ENCODE measurements around the gene PGLYRP2.
A peak's percentile ranks its signal among the peaks of the same experiment; 100 is the strongest.

PGLYRP2 gene

DNA sequence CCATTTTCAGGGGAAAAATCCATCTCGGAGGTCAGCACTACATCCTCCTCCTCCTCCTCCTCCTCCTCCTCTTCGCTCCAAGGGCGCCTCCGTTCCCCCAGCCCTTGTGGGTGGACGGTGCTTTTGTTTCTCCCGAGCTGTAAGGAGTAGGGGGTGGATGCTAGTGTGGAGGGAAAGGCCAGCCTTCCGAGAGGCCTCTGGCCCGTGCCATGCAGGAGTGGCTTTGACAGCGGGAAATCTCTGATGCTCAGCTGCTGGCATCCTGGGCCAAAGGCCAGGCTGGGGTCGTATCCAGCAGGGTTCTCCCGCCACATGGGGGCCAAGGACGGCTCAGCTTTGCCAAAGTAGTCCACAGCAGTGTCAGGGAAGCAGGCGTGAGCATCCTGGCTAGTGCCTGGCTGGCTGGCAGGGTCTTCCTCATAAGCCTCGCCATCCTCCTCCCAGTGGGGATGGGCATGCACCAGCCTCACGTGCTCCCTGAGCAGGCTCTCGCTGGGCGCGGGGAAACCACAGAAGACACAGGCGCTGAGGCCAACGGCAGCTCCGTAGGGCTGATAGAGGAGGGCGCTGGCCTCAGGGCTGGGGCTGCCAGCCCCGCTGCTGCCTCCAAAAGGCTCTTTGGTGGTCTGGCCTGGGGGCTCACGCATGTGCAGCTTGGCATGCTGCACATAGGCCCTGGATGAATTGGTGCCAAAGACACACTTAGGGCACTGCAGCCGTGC lies 40.1 kb downstream of the PGLYRP2 start:
- DNase-seq (ENCODE audit: low spot score) = no peak

DNA sequence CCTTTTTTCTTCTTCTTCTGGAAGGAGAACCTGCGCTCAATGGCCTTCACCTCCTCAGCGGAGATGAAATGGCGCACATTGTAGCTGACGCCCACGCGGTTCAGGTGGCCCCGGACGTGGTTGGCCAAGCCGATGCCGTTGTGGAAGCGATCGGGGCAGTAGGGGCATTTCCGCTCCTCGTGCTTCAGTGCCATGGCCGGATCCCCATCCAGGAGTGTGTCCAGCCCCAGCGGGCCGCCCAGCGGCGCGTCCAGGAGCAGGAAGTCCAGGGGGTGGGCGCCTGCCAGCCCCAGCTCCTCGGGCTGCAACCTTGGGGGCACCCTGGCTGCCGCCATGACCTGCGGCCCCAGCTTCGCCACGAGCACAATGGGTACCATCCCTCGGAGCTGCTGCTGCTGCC lies 40.7 kb downstream of the PGLYRP2 start:
- DNase-seq (ENCODE audit: low spot score) = no peak

DNA sequence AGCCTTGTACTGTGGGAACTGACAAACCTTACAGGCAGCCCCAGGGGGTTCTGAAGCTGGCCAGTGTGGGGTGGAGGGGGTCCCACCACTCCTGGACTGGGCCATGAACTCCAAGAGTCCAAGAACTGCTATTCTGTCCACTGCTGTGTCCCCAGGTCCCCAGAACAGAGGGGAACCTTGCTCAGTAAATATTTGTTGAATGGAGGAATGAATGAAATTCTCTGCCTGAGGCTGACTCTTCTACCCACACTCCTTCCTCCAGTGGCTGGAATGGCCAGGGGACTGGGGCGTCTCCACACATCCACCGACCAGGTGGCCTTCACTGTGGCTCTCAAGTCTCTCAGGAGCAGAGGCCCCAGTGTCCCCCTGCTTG lies 41.2 kb downstream of the PGLYRP2 start:
- DNase-seq (ENCODE audit: low spot score) = no peak

DNA sequence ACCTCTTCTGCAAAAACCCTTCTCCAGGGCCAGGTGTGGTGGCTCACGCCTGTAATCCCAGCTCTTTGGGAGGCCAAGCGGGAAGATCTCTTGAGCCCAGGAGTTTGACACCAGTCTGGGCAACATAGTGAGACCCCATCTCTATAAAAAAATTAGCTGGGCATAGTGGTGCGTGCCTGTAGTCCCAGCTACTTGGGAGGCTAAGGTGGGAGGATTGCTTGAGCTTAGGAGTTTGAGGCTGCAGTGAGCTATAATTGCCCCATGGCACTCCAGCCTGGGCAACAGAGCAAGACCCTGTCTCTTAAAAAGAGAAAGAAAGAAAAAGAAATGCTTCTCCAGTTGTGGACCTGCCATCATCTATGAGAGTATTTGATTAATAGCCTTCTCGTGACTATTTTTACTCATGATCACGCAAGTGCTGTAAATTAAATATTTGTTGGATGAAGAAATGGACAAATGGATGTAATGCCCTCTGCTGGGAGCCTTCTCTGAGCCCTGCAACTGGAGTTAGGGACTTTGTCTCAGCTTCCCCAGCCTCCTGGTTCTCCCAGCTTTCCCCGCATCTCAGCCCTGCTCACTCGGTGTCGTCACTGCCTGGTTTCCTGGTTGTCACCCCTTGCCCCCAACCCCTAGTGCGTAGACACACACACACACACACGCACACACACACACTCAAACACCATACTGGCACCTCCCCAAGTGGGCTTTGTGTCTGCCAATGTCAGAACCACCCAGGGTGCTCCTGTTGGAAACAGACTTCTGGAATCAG lies 41.8 kb downstream of the PGLYRP2 start:
- no peak for DNase-seq (ENCODE audit: low spot score)

DNA sequence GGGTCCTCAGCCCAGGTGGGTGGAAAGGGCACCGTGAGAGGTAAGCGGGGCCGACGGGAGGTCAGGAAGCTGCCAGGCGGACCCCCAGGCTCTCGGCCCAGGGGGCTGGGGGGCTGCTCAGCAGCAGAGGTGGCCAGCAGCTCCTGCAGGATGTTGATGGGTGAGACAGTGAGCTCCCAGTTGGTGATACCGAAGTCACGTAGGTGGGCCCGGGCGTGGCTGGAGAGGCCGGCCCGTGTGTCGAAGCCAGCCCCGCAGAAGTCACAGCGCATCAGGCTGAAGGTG lies 42.5 kb downstream of the PGLYRP2 start:
- DNase-seq (ENCODE audit: low spot score) = no peak

DNA sequence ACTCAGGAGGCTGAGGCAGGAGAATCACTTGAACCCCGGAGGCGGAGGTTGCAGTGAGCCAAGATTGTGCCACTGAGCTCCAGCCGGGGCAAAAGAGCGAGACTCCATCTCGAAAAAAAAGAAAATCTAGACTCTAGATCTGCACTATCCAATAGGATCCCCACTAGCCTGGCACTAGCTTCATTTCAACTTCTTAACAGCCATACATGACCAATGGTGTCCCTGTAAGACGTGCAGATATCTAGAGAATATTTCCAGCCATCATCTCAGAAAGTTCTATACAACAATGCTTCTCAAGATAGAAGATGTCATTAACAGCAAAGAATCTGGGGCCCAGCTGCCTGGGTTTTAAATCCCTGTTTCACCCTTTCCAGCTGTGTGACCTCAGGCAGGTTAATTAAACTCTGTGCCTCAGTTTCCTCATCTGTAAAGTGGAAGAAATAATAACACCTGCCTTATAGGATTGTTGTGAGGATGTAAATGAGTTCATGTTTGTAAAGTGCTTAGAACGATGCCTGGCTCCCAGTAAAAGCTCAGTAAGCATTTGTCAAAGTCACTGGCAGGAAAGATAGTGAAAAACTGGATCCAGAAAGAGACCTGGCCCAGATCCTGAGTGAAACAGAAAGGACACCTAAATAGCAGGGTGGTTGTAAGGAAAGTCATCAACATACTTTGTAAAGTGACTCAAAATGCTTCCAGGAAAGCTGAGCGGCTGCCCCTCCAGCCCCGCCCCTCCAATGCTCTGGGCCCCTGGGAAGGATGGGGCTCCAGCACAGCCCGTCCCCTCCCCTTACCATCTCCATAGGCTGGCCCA lies 43.1 kb downstream of the PGLYRP2 start:
- no peak for DNase-seq (ENCODE audit: low spot score)

DNA sequence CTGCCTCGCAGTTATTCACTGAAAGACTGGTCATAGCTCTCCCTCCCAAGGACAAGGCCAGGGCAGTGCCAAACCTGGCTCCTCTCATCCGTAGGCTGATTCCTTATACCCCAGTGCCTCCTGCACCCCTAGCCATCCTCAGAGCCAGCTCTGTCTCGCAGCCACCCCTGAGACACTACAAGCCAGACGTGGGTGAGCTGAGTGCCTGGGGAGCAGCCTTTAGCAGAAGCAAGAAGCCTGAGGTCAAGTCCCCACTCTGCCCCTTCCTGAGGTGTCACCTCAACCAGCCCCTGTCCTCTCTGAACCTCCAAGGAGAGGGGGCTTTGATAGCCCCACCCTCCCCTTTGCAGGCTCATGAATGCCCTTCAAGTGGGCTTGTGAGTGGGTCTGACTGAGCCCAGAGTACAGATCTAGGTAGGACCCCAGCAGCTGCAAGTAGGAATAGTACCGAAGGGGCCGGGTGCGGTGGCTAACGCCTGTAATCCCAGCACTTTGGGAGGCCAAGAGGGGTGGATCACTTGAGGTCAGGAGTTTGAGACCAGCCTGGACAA lies 45.7 kb downstream of the PGLYRP2 start:
- DNase-seq (ENCODE audit: low spot score) = no peak

DNA sequence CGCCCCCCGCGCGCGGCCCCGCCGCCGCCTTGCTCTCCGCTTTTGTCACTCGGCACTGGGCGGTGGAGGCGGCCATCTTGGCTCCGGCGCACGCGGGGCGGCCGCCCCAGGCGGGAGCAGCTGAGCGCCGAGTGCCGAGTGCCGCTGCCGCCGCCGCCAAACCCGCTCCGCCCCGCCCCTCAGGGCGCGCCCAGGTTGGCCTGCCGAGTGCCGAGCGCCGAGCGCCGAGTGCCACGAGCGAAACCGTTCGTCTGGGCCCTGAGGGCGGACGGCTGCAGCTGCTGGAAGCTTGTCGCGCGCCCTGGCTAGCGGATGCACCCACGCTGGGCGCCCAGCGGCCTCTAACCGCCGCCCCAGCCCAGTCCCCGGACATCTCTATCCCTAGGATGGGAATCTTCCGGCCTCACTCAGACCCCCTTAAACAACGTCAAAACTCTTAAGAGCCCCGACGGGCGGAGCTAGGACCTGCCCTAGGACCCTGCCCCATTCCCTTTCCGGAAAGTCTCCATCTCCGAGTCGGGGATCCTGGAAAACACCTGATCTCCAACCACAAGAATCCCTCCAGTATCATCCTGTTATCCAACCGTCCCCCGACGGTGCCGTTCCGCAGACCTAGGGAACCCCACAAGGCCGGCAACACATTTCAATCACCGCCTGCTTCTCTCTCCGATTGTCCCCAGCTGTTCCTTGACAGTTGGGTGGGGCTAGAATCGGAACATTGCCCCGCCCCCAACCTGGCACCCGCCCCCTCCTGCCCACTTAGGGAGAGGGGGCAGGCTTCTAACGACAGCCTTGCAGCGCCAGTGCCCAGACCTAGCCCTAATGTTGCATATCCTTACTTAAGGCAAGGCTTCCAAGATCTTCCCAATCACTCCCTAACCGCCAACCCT lies 46.4 kb downstream of the PGLYRP2 start:
- DNase-seq (ENCODE audit: low spot score) = peak; percentile 92

DNA sequence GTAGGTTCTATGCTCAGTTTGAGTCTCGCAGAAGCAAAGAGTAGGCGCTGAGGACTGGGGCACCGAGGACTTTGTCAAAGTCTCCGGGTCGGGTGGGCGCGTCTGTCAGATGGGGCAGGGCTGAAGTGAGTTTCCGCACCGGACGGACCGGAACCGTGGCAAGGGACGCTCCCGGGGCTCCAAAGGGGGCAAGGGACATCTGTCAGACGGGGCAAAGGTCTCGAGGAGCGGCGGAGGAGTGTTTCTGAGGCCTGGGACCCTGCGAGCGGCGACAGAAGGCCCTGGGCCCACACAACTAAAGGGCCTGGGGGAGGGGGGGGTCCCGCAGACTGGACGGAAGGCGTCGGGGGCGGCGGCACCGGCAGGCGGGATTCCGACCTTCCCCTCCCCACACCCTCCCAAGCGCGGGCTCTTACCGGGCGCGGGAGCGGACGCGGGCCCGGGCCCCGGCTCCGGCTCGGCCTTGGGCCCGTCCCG lies 47.2 kb downstream of the PGLYRP2 start:
- DNase-seq (ENCODE audit: low spot score) = no peak

DNA sequence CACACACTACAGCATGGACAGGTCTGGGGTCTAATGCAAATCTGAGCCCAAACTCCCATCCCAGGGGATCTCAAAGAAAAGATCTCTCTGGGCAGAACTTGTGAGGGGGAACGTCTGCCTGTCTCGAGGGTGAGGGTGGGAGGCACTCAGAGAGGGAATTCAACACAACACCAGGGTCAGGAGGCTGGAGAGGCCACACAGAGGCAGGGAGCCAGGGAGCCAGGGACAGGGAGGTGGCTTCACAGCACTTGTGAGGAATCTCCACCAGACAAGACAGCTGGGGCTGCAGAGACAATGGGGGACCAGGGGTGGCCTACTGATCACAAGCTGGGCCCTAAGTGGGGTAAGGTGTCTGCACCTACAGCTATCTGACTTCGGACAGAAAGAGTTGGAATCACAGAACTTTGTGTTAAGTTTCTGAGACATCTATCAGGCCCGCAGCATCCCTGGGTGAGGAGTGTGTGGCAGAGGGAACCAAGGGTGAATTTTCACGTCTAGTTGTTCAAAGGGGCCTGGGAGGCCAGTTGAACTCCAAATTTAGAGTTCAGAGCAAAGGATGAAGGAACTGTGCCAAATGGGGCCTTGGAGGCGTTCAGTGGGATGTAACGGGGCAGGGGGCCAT lies 47.8 kb downstream of the PGLYRP2 start:
- DNase-seq (ENCODE audit: low spot score) = no peak

DNA sequence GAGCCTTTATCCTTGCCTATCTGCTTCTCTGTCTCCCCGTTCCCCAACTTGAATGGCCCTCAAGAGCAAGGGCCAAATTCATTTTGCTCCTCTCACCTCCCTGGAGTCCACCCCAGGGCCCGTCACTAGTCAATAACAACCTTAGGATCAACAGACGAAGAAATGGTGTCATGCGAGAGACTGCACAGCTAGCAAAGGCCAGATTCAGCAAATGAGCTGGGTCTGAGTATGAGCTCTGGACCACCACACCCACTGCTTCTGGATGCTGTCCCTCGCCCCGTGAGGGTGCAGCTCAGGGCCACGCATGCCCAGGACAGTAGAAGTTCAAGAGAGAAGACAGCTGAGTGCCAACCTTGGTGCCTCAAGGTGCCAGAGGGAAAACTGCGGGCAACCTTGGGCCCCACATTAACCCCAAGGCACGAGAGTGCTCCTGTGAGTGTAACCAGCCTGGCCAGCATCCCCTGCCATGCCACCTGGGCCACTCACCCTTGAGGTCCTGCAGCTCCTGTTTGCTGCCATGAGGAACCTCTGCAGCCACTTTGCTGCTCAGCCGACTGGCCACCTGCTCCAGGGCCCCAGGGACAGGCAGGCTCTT lies 48.7 kb downstream of the PGLYRP2 start:
- no peak for DNase-seq (ENCODE audit: low spot score)

DNA sequence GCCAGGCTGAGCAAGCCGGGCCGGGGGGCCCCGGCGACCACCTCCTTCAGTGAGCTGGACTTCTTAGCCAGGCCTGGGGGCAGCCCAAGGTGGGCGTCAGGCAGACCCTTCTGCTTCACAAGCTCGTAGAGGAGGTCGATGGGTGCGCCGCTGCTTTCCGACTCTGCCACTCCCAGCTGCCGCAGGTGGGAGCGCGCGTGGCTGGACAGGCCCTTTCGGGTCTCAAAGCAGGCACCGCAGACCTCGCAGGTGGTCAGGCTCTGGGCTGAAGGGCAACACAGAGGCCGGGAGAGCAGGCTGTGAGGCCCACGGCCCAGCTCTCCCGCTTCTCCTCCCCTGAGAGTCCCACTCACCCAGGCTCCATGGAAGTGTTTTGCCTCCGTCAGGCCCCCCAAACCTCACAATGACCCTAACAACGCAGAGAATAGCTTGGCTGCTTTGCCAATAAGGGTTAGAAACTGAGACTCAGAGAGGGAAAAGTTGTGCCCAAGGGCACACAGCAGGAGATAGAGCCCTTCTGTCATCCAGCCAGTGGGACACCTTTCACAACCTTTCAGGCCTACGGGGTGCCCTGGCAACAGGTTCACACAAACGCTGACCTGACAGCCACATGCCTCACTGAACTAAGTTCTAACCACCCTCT lies 49.4 kb downstream of the PGLYRP2 start:
- no peak for DNase-seq (ENCODE audit: low spot score)

DNA sequence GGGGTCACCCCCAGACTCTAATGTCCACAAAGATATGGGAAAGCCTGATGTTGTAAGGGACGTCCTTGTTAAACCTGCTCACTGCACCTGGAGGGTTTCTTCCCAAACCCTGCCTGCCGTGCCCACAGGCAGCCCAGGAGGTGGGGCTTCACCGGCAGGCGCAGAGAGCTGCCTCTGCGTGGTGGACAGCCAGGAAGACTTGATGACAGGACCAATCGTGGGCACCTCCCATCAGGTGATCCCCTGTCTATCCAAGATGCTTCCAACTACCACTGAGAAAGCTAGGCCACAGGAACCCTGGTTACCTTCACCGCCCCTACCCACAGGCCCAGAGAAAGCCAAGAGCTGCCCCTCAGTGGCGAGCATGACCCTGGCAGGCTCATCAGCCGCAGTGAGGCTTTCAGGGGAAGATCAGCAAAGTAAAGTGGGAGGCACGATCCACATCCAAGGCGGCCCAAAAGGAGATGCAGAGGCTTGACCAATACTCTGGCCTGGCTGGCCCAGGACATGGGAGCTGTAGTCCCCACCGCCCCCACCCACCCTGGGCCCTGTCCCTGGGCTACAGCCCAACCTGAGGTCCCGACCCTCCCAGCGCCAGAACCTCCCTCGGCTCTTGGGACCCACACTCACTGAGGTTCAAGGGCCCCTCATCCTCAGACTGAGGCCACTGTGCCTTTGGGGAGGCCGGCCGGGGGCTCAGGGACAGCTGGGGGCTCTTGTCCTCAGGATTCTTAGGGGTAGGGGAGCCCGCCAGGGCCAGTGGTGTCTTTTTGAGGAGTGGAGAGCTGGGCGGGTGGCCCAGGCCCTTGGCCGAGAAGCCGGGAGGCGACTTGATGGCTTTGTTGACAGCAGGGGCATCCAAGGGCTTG lies 50.1 kb downstream of the PGLYRP2 start:
- no peak for DNase-seq (ENCODE audit: low spot score)

DNA sequence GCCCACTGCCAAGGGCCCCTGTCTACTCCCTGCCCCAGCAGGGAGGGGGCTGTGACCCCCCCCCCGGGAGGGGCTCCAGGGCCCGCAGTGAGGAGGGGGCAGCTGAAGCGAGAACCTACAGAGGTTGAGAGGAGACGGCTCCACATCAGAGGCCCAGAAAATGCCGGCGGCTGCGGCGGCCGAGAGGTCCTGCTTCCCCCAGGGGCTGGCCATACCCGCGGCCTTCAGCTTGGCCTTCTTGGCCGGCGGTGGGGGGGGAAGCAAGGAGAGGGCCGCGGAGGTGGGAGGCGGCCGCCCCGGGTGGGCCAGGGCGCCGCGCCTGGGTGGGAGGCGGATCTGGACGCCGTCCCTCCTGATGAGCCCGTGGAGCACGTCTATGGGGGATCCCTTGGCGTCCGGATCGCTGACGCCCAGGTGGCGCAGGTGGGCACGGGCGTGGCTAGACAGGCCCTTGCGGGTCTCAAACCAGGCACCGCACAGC lies 51.3 kb downstream of the PGLYRP2 start:
- DNase-seq (ENCODE audit: low spot score) = no peak

DNA sequence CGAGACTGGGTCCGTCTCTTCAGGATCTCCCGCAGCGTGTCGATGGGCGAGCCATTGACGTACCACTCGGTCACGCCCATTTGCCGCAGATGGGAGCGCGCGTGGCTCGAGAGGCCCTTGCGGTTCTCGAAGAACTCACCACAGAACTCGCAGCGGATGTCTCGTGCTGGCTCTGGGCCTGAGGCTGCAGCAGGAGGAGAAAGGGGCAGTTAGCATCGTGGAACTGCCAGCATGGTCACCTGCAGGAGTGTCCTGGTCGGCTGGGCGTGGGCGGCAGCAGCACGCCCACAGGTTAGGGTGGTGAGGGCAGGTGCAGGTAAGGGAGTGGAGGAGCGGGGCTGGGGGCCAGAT lies 52.0 kb downstream of the PGLYRP2 start:
- no peak for DNase-seq (ENCODE audit: low spot score)

DNA sequence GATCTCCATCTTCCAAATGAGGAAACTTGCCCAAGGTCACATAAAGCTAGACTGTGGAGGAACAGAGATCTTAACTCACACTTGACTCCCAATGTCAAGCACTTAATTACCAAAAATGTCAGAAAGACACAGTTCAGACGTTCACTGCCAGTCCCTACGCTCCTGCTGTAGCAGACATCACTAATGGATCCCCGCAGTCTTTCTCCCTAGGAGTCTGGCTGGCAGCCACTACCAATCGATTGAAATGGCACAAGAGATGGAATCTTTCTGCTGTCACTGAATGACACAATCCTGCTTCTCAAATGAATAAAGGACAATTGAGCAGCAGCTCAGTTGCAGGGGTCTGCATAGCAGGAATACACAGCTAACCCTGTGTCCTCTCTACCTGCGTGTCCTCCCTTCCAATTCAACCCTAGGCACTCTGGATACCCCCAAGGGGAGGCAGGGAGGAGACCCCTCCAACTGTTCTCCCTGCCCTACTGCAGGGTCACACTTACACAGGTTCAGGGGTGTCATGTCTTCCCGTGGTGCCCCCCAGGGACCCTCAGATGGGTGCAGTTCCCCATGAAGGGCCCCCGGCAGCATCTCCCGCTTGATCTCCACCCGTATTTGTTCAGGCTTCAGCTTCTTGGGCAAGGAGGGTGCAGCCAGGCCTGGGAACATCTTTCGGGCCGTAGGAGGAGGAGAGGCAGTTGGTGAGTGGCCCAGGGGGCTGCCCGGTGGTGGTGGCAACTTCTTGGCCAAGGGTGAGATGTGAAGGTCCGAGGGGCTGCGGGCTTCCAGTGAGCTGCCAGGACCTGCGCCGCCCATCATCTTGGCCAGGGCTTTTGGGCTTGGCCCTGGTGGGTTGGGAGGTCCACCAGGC lies 52.6 kb downstream of the PGLYRP2 start:
- no peak for DNase-seq (ENCODE audit: low spot score)

DNA sequence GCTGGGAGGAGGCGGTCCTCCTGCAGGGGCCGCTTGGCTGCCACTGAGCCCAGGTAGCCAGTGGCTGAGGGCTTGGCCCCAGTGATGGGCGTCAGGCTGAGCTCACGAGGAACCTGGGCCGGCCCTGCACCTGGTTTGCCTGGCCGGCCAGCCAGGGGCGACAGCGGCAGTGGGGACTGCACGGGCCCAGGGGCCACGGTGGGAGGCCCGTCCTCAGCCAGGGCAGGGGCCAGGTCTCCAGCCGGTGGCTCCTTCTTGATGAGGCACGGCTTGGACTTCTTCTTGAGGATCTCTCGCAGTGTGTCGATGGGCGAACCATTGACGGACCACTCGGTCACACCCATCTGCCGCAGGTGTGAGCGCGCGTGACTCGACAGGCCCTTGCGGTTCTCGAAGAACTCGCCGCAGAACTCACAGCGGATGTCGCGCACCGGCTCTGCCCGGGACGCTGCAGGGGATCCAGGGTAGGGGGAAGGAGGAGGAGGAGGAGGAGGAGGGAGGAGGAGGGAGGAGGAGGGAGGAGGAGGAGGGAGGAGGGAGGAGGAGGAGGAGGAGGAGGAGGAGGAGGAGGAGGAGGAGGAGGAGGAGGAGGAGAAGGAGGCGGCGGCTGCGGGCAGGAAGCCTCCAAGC lies 53.9 kb downstream of the PGLYRP2 start:
- DNase-seq (ENCODE audit: low spot score) = no peak

Measured in CD4-positive, alpha-beta T cell treated with Interleukin-2 at 100 ng/mL for 4 hours (primary cell).